GM12878 (cell line): ENCODE data around the gene NT5M.

Experiments
- BHLHE40 ChIP-seq, 2 experiments: fragments of 450-650 bp in 1 of 2; IDR thresholded peaks; 2 replicates each; pipeline ENCODE4 v1.6.1; 2011 to 2017; ENCODE audit warnings: low read depth in 2 of 2, borderline replicate concordance in 1 of 2, improper control_type of control experiment in 1 of 2, low read length in 1 of 2, mild to moderate bottlenecking in 1 of 2
- CEBPB ChIP-seq, 2 experiments: fragments of 150-350 bp in 1 of 2; IDR thresholded peaks; 2 replicates each; pipeline ENCODE4 v1.6.1; 2012 to 2014; ENCODE audit warnings: low read depth in 2 of 2, low read length in 2 of 2, borderline replicate concordance in 1 of 2, inconsistent platforms in 1 of 2
- DPF2 ChIP-seq: fragments of 450-650 bp; IDR thresholded peaks from 2 replicates; pipeline ENCODE4 v1.6.1; 2017; ENCODE audit warnings: mild to moderate bottlenecking
- EP300 ChIP-seq, 2 experiments: fragments of 150-350 bp in 1 of 2; IDR thresholded peaks; 2 replicates each; pipeline ENCODE4 v1.6.1; 2011 to 2012; ENCODE audit warnings: low read depth in 2 of 2, low read length in 2 of 2, borderline replicate concordance in 1 of 2, improper control_type of control experiment in 1 of 2, inconsistent platforms in 1 of 2; ENCODE audit not compliant: control insufficient read depth in 1 of 2
- EZH2 ChIP-seq: IDR thresholded peaks from 2 replicates; pipeline ENCODE4 v1.6.1; 2012; ENCODE audit warnings: low read depth, mild to moderate bottlenecking, control low read depth, inconsistent platforms, low read length, borderline replicate concordance; ENCODE audit not compliant: control insufficient read depth
- POLR2A ChIP-seq: IDR thresholded peaks from 2 replicates; pipeline ENCODE4 v1.6.1; 2011; ENCODE audit warnings: low read depth, mild to moderate bottlenecking, low read length
- POLR2AphosphoS5 ChIP-seq: IDR thresholded peaks from 2 replicates; pipeline ENCODE4 v1.6.1; 2011; ENCODE audit warnings: mild to moderate bottlenecking, low read length, inconsistent platforms
- SREBF1 ChIP-seq: IDR thresholded peaks from 2 replicates; pipeline ENCODE4 v1.6.1; 2012; ENCODE audit warnings: mild to moderate bottlenecking, low read length
- TF ChIP-seq, protein P1 (sequence below): IDR thresholded peaks from 2 replicates; pipeline ENCODE4 v1.6.1; 2012; ENCODE audit warnings: low read depth, low read length, improper control_type of control experiment

DNA sequence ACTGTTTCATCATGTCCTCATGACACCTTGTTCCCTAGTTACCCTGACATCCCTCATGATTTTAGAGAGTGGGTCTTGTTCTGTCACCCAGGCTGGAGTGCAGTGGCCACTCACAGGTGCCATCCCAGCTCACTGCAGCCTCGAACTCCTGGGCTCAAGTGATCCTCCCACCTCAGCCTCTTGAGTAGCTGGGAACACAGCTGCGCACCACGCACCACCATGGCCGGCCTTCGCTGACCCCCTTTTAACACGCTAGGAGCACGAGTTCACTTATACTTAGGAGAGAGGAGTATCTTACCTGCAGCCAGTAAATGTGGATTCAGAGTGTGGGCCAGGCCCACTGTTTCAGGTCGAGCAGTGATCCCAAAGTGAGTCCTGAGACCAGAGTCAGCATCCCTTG lies 21.4 kb downstream of the NT5M start:
- TF ChIP-seq BHLHE40 (IDR thresholded peaks at IDR 0.05; ENCODE audit: borderline replicate concordance in 1 of 2, low read depth in 2 of 2, low read length in 1 of 2) (no peak), EZH2 (no peak), DPF2 (no peak), SREBF1 (no peak), POLR2A (no peak), POLR2AphosphoS5 (no peak), EP300 (IDR thresholded peaks at IDR 0.05; ENCODE audit: borderline replicate concordance in 1 of 2, control insufficient read depth in 1 of 2, low read depth in 2 of 2, low read length in 2 of 2) (no peak), CEBPB (IDR thresholded peaks at IDR 0.05; ENCODE audit: borderline replicate concordance in 1 of 2, low read depth in 2 of 2, low read length in 2 of 2) (no peak)
- TF ChIP-seq, protein P1, sequence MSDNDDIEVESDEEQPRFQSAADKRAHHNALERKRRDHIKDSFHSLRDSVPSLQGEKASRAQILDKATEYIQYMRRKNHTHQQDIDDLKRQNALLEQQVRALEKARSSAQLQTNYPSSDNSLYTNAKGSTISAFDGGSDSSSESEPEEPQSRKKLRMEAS: no peak
